ENCODE results near the gene TNFAIP8L2. TPM values are rescaled to one million over a fixed set of nuclear protein-coding genes. Genes with fewer than 3 reads are reported as not detected.
A peak's percentile ranks its signal among the peaks of the same experiment; 100 is the strongest.
"Not testable (repeated sequence)": the region's sequence is repeated elsewhere in the genome, so short reads cannot be mapped to it uniquely, and the experiment has no call there.

Gene TNFAIP8L2
- total RNA-seq, 5 donors from 2014 or later (not counting 1 experiment from before 2014, with no cell fraction given) = 3.7 to 41.2 (median 38.8) TPM

DNA sequence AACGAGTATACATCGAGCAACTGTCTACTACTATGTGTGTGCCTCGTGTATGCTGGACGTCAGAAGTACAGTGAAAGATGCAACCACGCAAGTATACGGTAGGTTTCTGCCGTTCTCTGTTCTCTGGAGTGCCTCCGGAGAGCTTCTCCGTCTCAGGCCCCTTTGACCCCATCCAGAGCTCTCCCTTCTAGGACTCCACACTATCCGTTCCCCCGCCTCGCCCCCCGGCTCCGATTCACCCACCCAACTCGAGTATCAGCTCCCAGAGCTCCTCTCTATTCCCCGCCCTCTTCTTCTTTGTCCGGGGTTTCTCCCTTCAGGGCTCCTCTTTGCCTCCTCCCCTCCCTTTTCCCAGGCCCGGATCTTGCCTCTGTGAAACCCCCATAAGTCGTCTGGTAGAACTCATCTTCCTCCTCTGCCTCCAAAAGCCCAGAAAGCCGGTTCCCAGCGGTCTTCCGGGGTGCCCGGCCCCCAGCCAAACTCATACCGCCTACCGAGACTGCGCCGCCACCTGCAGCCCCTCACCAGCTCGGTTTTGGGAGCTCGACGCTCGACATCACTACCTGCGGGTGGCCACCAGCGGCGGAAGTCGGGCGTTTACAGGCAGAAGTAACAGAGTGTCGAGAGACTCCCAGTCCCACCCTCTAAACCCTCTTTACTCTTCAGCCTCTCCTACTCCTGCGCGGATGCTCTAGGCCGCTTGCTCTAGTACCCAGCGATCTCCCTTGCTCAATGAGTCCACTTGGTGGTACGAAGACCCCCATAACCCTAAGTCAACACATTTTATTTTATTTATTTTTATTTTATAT, 33.4 kb downstream of the TNFAIP8L2 start, which contains the start of gene VPS72:
TSS of gene VPS72 (minus strand) at position 561 of the 809 bp plus-strand sequence. CDS start at position 485, 76 bp downstream.
- peaks cover 3 to 13% of the 10 kb centered on the region in 2 donors for H3K36me3 ChIP-seq (ENCODE audit: control insufficient read depth in 2 of 2, extremely low read depth in 1 of 2, insufficient read depth in 1 of 2, low read length in 1 of 2)
- peaks cover 13% of the 10 kb centered on the region for H3K36me3 Mint-ChIP-seq
- H3K27ac ChIP-seq (ENCODE audit: low read length) = peak within 1 kb of the TSS; percentile 70
- ATAC-seq (replicated peaks in 1 of 4) (peak; percentile 92 to 95 (median 94)), DNase-seq (peak; percentile 67 to 91 (median 82))
- no peaks in the 10 kb centered on the region for H3K9me3 ChIP-seq
- no peaks in the 10 kb centered on the region for H3K27me3 ChIP-seq (replicated peaks in 1 of 2; ENCODE audit: control insufficient read depth in 2 of 2, extremely low read depth in 1 of 2, insufficient read depth in 2 of 2, low read length in 1 of 2)
- CTCF ChIA-PET = interaction anchor here in 1 of 2 donors (0.6 to 2.1 kb wide), 9 partner anchors 24 to 692 kb away, joined by 3 to 8 read pairs (median 4); partner anchors contain the start of genes PSMD4 and TNFAIP8L2
- peaks cover 34 to 40% (median 37%) of the 10 kb centered on the region in 3 donors for H3K4me1 Mint-ChIP-seq
- under 1% methylated on average over 36 of the region's 42 CpGs for WGBS (ENCODE audit: insufficient coverage)
- POLR2A ChIA-PET = interaction anchor here (0.6 to 1.4 kb wide), 9 partner anchors 9 to 1142 kb away, joined by 3 to 6 read pairs (median 3); partner anchors contain the start of genes LYSMD1 (in 1 of the 2), PIP5K1A (in 1 of the 2), SCNM1 (in 1 of the 2) and ZNF687 (in 1 of the 2)
- peak within 1 kb of the TSS; percentile 97 to 98 for H3K27ac Mint-ChIP-seq
- H3K4me1 ChIP-seq (ENCODE audit: control insufficient read depth in 1 of 2, extremely low read depth in 1 of 2, insufficient read depth in 2 of 2, low read length in 2 of 2) = peaks cover 12 to 15% of the 10 kb centered on the region in 2 experiments
- H3K4me3 Mint-ChIP-seq = peak within 1 kb of the TSS; percentile 98 to 100 (median 99)
- H3K4me3 ChIP-seq (ENCODE audit: control insufficient read depth in 1 of 2, extremely low read depth in 1 of 2, low read length in 1 of 2) = peak within 1 kb of the TSS; percentile 78 to 85
- no peaks in the 10 kb centered on the region for H3K27me3 Mint-ChIP-seq
- no peaks in the 10 kb centered on the region for H3K9me3 Mint-ChIP-seq

GRCh38 chr1:151192047-151192446, 35.6 kb downstream of the TNFAIP8L2 start:
- no peaks in the 10 kb centered on the region for H3K9me3 Mint-ChIP-seq
- H3K27me3 ChIP-seq (replicated peaks in 1 of 2; ENCODE audit: control insufficient read depth in 2 of 2, extremely low read depth in 1 of 2, insufficient read depth in 2 of 2, low read length in 1 of 2) = no peaks in the 10 kb centered on the region
- DNase-seq = no peak
- no peak overlapping the region for H3K27ac ChIP-seq (ENCODE audit: low read length)
- no CpG with 5 or more reads among the region's 7 CpGs for WGBS (ENCODE audit: insufficient coverage)
- H3K4me1 ChIP-seq (ENCODE audit: control insufficient read depth in 1 of 2, extremely low read depth in 1 of 2, insufficient read depth in 2 of 2, low read length in 2 of 2) = peaks cover 12 to 19% of the 10 kb centered on the region in 2 experiments
- no peak for ATAC-seq (replicated peaks in 1 of 4)
- ChIA-PET CTCF (interaction anchor here in 1 of 2 donors (0.7 kb wide), 1 partner anchor 829 kb away, joined by 3 read pairs; no protein-coding TSS in a partner anchor), POLR2A (interaction anchor here in 1 of 2 donors (0.6 kb wide), 1 partner anchor 54 kb away, joined by 3 read pairs; no protein-coding TSS in a partner anchor)
- H3K4me3 Mint-ChIP-seq = no peak overlapping the region
- no peaks in the 10 kb centered on the region for H3K27me3 Mint-ChIP-seq
- H3K36me3 ChIP-seq (ENCODE audit: control insufficient read depth in 2 of 2, extremely low read depth in 1 of 2, insufficient read depth in 1 of 2, low read length in 1 of 2) = peaks cover 0 to 1% of the 10 kb centered on the region in 2 donors
- no peak overlapping the region for H3K27ac Mint-ChIP-seq
- peaks cover 3% of the 10 kb centered on the region for H3K36me3 Mint-ChIP-seq
- no peak overlapping the region for H3K4me3 ChIP-seq (ENCODE audit: control insufficient read depth in 1 of 2, extremely low read depth in 1 of 2, low read length in 1 of 2)
- H3K9me3 ChIP-seq = no peaks in the 10 kb centered on the region
- H3K4me1 Mint-ChIP-seq = peaks cover 36 to 40% (median 37%) of the 10 kb centered on the region in 3 donors

DNA sequence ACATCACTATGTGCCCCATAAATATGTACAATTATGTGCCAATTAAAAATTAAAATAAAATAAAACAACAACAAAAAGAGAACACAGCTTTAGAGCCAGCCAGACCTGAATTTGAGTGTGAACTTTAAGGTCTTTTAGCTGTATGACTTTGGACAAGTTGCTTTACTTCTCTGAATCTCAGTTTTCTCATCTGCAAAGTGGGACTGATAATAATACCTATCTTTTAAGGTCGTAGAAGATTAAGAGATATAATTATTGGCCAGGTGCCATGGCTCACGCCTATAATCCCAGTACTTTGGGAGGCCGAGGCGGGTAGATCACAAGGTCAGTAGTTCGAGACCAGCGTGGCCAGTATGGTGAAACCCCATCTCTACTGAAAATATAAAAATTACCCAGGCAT, 36.9 kb downstream of the TNFAIP8L2 start:
- Histone ChIP-seq H3K27me3 (replicated peaks in 1 of 2; ENCODE audit: control insufficient read depth in 2 of 2, extremely low read depth in 1 of 2, insufficient read depth in 2 of 2, low read length in 1 of 2) (no peaks in the 10 kb centered on the region), H3K27ac (ENCODE audit: low read length) (no peak overlapping the region), H3K4me1 (ENCODE audit: control insufficient read depth in 1 of 2, extremely low read depth in 1 of 2, insufficient read depth in 2 of 2, low read length in 2 of 2) (peaks cover 14 to 27% of the 10 kb centered on the region in 2 experiments), H3K36me3 (ENCODE audit: control insufficient read depth in 2 of 2, extremely low read depth in 1 of 2, insufficient read depth in 1 of 2, low read length in 1 of 2) (no peaks in the 10 kb centered on the region), H3K4me3 (ENCODE audit: control insufficient read depth in 1 of 2, extremely low read depth in 1 of 2, low read length in 1 of 2) (no peak overlapping the region), H3K9me3 (no peaks in the 10 kb centered on the region)
- no peaks in the 10 kb centered on the region for H3K27me3 Mint-ChIP-seq
- ChIA-PET CTCF (interaction anchor here in 1 of 2 donors (0.6 kb wide), 2 partner anchors 15 to 37 kb away, joined by 4 read pairs; partner anchors contain the start of gene TNFAIP8L2), POLR2A (interaction anchor here in 1 of 2 donors (0.6 to 0.7 kb wide), 2 partner anchors 37 to 210 kb away, joined by 4 to 5 read pairs; partner anchors contain the start of gene TNFAIP8L2)
- peaks cover 3% of the 10 kb centered on the region for H3K36me3 Mint-ChIP-seq
- no peak overlapping the region for H3K27ac Mint-ChIP-seq
- H3K4me3 Mint-ChIP-seq = no peak overlapping the region
- H3K9me3 Mint-ChIP-seq = no peaks in the 10 kb centered on the region
- no peak for ATAC-seq (replicated peaks in 1 of 4)
- no CpG with 5 or more reads among the region's 6 CpGs for WGBS (ENCODE audit: insufficient coverage)
- no peak for DNase-seq
- H3K4me1 Mint-ChIP-seq = peaks cover 37 to 41% (median 37%) of the 10 kb centered on the region in 3 donors

DNA sequence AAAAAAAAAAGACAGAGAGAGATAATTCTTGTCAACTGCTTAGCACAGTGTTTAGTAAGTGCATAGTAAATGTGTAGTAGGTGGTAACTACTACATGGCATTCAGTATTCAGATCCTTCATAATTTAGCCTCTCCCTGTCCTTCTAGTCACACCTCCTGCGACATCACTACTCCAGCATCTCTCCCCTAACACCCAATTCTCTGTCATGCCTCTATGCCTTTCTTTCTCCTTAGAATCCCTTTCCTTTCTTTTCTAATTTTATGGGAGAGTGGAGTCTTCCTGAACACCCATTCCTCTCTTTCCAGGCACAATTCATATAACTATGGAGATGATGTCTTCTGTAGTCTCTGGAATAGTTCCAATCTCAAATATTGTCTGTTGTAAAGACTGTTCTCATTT, 37.4 kb downstream of the TNFAIP8L2 start:
- H3K4me3 Mint-ChIP-seq = no peak overlapping the region
- no peak overlapping the region for H3K27ac Mint-ChIP-seq

DNA sequence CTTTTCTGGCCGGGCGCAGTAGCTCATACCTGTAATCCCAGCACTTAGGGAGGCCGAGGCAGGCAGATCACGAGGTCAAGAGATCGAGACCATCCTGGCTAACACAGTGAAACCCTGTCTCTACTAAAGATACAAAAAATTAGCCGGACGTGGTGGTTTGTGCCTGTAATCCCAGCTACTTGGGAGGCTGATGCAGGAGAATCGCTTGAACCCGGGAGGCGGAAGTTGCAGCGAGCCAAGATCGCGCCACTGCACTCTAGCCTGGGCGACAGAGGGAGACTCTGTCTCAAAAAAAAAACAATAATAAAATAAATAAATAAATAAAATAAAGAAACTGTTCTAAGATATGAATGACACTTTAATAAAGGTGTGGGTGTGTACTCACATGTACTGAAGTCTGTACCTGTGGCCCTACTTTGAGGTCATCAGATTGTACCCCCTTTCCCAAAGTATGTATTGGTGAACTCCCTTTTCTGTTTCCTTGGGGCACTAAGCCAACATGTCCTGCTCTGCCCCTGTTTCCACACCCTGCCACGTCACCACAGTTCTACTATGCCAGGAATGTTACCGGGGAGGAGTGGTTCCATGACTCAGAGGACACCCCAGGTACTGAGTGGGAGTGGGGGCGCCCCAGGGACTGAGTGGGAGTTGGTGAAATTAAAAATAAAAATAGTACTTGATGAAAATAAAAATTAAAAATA, 38.6 kb downstream of the TNFAIP8L2 start:
- not testable (repeated sequence) for ATAC-seq (replicated peaks in 1 of 4); H3K27ac Mint-ChIP-seq; H3K27me3 ChIP-seq (replicated peaks in 1 of 2; ENCODE audit: control insufficient read depth in 2 of 2, extremely low read depth in 1 of 2, insufficient read depth in 2 of 2, low read length in 1 of 2); H3K9me3 ChIP-seq; H3K4me3 ChIP-seq (ENCODE audit: control insufficient read depth in 1 of 2, extremely low read depth in 1 of 2, low read length in 1 of 2); H3K4me3 Mint-ChIP-seq; H3K27me3 Mint-ChIP-seq; H3K9me3 Mint-ChIP-seq; H3K36me3 ChIP-seq (ENCODE audit: control insufficient read depth in 2 of 2, extremely low read depth in 1 of 2, insufficient read depth in 1 of 2, low read length in 1 of 2); DNase-seq; H3K36me3 Mint-ChIP-seq; H3K27ac ChIP-seq (ENCODE audit: low read length)
- WGBS (ENCODE audit: insufficient coverage) = no CpG with 5 or more reads among the region's 17 CpGs
- H3K4me1 ChIP-seq (ENCODE audit: control insufficient read depth in 1 of 2, extremely low read depth in 1 of 2, insufficient read depth in 2 of 2, low read length in 2 of 2) = peaks cover 10 to 29% of the 10 kb centered on the region in 2 experiments
- peaks cover 35 to 41% (median 36%) of the 10 kb centered on the region in 3 donors for H3K4me1 Mint-ChIP-seq
- POLR2A ChIA-PET = interaction anchor here in 1 of 2 donors (0.9 kb wide), 1 partner anchor 31 kb away, joined by 6 read pairs; no protein-coding TSS in a partner anchor
- CTCF ChIA-PET = interaction anchor here (0.6 to 1.8 kb wide), 5 partner anchors 57 to 133 kb away, joined by 3 to 8 read pairs (median 4); no protein-coding TSS in a partner anchor

More for the DNA sequence above, 37.4 kb downstream of the TNFAIP8L2 start:
- Histone ChIP-seq H3K27me3 (replicated peaks in 1 of 2; ENCODE audit: control insufficient read depth in 2 of 2, extremely low read depth in 1 of 2, insufficient read depth in 2 of 2, low read length in 1 of 2) (no peaks in the 10 kb centered on the region), H3K36me3 (ENCODE audit: control insufficient read depth in 2 of 2, extremely low read depth in 1 of 2, insufficient read depth in 1 of 2, low read length in 1 of 2) (no peaks in the 10 kb centered on the region), H3K4me3 (ENCODE audit: control insufficient read depth in 1 of 2, extremely low read depth in 1 of 2, low read length in 1 of 2) (no peak overlapping the region), H3K9me3 (no peaks in the 10 kb centered on the region), H3K4me1 (ENCODE audit: control insufficient read depth in 1 of 2, extremely low read depth in 1 of 2, insufficient read depth in 2 of 2, low read length in 2 of 2) (peaks cover 11 to 23% of the 10 kb centered on the region in 2 experiments), H3K27ac (ENCODE audit: low read length) (no peak overlapping the region)
- Mint-ChIP-seq H3K9me3 (no peaks in the 10 kb centered on the region), H3K36me3 (peaks cover 3% of the 10 kb centered on the region), H3K4me1 (peaks cover 35 to 41% (median 35%) of the 10 kb centered on the region in 3 donors), H3K27me3 (no peaks in the 10 kb centered on the region)
- CTCF ChIA-PET = no interaction called here
- DNase-seq (no peak), ATAC-seq (replicated peaks in 1 of 4) (no peak)
- POLR2A ChIA-PET = interaction anchor here in 1 of 2 donors (0.7 kb wide), 1 partner anchor 209 kb away, joined by 5 read pairs; no protein-coding TSS in a partner anchor
- WGBS (ENCODE audit: insufficient coverage) = no CpG with 5 or more reads among the region's 1 CpG
